Jurkat, Clone E6-1 (cell line): ENCODE results near the gene SSUH2.
"Not testable (repeated sequence)": the region's sequence is repeated elsewhere in the genome, so short reads cannot be mapped to it uniquely, and the experiment has no call there.

Source experiments
- DNase-seq: peaks from one replicate; pipeline ENCODE4 v3.0.0-alpha.2; 2011; ENCODE audit warnings: low read depth, low spot score
- H3K4me3 ChIP-seq: 2 replicates; pipeline ENCODE4 v1.5.1; 2011; ENCODE audit warnings: mild to moderate bottlenecking, low read length, control low read depth, moderate library complexity

The SSUH2 gene

GRCh38 chr3:8596321-8597218 is 48.0 kb downstream of the SSUH2 start:
- no peak overlapping the region for H3K4me3 ChIP-seq
- DNase-seq, result no peak

DNA sequence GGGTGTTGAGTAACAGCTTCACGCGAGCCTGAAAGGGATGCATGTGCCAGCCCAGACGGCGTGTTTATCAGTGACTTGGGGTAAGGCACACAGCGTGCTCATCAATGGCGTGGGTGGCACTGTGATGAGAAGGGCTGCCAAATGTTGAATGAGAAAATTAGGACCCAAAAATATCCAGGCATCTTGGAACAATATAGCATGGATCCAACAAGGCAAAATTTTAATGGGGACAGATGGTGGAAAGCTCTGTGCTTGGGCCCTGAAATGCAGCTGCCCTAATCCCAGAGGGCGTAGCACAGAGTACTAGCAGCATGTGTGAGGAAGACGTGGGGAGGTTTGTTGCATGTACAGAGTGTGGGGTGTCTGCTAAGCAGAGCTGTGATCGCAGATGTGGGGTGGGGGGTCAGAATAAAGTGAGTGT is 48.9 kb downstream of the SSUH2 start:
- no peak for DNase-seq
- H3K4me3 ChIP-seq, result no peak overlapping the region

DNA sequence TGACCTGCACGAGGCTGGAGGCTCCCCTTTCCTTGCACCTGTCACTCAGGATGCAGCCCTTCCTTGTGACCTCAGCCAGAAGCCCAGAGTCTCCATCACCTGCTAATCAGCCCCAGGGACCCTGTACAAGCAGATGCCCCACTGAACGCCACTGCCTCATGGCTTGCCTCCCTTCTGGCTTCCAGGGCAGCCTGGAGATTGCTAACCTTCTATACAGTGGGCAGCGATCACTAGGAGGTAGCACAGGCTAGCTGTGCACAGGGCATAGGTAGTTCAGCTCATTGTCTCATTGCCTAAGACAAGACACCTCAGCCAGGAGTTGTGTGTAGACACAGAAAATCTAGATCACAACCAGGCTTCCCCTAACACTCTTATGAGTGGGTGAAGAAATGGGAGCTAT is 49.3 kb downstream of the SSUH2 start:
- DNase-seq, result no peak
- no peak overlapping the region for H3K4me3 ChIP-seq

GRCh38 chr3:8593021-8593827 is 51.4 kb downstream of the SSUH2 start:
- no peak overlapping the region for H3K4me3 ChIP-seq
- no peak for DNase-seq

- H3K4me3 ChIP-seq, result no peak overlapping the region
- DNase-seq, result no peak
These were observed 54.6 kb downstream of the SSUH2 start for GRCh38 chr3:8589880-8590556.

DNA sequence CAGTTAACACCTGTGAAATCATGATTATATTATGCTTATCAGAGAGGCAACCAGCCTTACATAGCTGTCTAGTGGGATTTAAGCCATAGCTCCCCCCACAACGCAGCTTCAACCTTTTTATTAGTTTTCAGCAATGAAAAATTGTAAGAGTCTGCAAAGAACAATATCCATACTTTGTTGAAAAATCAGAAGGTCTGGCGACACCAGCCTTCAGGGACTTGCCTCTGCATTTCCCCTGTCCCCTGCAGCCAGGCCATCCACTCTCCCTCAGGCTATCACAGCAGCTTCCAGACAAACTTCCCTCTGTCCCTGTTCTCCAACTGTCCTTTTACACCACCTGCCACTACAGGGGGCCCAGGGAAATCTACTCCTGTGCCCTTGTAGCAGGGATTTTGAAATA is 59.9 kb downstream of the SSUH2 start:
- no peak overlapping the region for H3K4me3 ChIP-seq
- no peak for DNase-seq

DNA sequence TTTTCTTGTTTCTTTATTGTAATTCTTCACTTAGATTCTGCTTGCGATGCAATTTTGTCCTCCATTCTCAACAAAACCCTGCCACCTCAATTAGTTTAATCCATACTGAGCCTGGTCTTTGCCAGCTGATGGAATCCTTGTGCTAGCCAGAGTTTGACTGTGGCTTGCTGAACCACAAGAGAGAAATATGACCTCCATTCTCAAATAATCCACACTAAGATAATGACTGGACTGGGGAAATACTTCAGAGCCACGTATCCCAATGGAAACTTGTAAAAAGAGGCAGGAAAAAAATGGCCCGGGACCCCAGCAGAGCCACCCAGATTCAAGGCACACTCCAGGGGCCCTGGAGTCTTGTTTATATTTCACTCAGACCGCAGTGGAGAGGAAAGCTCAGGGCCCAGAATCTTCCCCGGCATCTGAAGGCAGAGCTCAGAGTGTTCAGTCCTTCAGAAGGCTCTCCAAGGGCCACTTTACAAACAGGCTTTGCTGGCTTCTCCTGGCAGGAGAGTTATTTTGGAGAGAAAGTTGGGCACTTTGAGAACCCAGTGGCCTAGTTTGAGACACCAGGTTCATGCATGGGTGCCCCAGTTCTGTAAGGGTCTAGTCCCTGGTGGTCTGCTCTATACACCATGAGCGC is 62.7 kb downstream of the SSUH2 start:
- DNase-seq, result no peak
- no peak overlapping the region for H3K4me3 ChIP-seq

DNA sequence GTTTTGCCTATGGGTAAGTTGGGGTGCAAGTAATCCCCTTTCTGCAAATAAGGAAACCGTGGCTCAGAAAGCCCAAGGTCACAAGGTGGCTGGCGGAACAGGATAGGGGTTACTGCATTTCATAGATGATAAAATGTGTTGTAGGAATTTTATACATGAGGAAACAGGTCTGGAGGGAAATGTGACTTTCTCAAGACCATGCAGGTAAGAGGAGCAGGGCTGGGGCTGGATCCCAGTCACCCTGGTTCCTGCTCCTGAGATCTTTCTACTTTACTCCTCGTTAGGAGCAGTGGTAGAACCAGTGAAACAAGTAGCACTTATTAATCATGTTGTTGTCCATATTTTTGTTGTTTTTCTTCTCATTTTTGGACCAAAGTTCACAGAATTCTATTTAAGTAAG is 63.2 kb downstream of the SSUH2 start:
- no peak for DNase-seq
- no peak overlapping the region for H3K4me3 ChIP-seq

DNA sequence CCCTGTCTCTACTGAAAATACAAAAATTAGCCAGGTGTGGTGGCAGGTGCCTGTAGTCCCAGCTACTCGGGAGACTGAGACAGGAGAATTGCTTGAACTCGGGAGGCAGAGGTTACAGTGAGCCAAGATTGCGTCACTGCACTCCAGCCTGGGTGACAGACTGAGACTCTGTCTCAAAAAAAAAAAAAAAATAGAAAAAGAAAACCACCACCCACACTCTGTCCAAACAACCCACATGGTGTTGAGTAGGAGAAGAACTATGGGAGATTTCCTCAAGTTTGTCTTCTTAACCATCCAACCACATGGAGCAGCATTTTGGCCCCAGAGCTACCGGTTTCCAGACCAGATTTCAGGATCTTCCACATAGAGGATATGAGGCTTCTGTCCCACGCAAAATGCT is 64.2 kb downstream of the SSUH2 start:
- not testable (repeated sequence) for DNase-seq, H3K4me3 ChIP-seq

GRCh38 chr3:8579943-8580342 is 64.7 kb downstream of the SSUH2 start:
- DNase-seq, result no peak
- no peak overlapping the region for H3K4me3 ChIP-seq

DNA sequence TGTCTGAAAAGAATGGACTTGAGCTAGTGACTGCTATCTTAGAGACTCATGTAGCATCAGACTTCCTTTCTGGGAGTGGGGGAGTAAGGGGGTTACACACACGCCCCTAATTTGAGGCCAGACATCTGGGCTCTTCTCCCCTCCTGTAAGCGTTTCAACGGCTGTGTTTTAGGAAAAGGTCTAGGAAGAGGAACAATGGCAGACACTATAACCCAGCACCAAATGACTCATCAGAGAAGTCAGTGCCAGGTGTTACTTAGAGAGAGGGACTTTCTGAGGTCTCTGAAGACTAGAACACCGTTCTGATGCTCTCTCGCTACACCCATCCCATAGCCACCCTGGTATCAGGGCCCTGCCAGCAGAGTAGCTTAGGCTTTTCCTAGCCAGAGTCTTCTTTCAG is 65.5 kb downstream of the SSUH2 start:
- DNase-seq, result no peak
- H3K4me3 ChIP-seq, result no peak overlapping the region

DNA sequence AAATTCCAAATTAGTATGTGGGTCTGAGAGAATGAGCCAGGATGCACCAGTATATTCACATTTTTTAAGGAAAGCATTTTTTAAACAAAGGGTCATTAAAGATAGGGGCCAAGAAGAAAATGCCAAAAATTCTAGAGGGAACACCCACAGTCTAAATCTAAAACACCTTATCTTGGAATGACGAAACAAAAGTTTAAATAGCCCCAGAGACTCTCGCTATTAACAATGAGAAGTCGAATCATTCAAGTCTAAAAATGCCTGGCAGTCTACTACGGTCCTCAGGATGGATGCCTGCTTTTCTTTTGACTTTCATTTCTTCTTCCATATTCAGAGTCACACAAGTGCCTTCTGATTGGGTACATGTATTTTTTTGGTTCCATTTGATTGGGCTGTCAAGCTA is 66.3 kb downstream of the SSUH2 start:
- no peak overlapping the region for H3K4me3 ChIP-seq
- no peak for DNase-seq

- no peak for DNase-seq
- no peak overlapping the region for H3K4me3 ChIP-seq
These were observed 67.6 kb downstream of the SSUH2 start for GRCh38 chr3:8576841-8577571.

GRCh38 chr3:8576436-8576835 is 68.2 kb downstream of the SSUH2 start:
- no peak overlapping the region for H3K4me3 ChIP-seq
- DNase-seq, result no peak

GRCh38 chr3:8575364-8576104 is 69.1 kb downstream of the SSUH2 start:
- no peak for DNase-seq

DNA sequence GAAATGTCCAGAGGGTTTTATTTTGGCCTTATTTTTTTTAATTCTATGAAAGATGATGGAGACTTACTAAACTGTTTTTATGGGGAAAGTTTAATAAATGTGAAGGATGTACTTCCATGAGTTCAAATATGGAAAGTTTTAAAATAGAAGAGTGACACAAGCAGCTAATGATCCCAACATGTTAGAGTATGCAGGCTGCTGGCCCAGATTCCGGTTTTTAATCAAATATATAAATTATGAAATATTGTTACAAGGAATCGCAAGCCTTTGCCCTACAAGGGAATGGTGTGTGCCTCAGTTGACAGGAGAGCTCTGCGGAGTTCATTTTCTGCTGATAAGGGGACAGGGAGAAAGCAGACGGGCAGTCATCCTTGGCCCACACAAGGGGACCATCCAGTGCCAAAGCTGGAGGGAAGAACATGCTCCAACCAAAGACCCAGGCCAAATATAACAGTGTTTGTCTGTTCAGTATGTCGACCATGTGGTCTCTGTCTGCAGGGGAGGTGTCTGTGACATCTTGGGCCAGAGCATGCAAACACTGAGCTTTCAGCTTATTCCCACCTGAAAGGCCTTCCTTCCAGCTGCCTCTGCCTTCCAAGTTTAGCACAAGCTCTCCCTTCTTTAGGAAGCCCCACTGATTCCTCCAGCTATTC is 69.8 kb downstream of the SSUH2 start:
- DNase-seq, result no peak
- H3K4me3 ChIP-seq, result no peak overlapping the region

More at GRCh38 chr3:8575364-8576104, 69.1 kb downstream of the SSUH2 start:
- no peak overlapping the region for H3K4me3 ChIP-seq

DNA sequence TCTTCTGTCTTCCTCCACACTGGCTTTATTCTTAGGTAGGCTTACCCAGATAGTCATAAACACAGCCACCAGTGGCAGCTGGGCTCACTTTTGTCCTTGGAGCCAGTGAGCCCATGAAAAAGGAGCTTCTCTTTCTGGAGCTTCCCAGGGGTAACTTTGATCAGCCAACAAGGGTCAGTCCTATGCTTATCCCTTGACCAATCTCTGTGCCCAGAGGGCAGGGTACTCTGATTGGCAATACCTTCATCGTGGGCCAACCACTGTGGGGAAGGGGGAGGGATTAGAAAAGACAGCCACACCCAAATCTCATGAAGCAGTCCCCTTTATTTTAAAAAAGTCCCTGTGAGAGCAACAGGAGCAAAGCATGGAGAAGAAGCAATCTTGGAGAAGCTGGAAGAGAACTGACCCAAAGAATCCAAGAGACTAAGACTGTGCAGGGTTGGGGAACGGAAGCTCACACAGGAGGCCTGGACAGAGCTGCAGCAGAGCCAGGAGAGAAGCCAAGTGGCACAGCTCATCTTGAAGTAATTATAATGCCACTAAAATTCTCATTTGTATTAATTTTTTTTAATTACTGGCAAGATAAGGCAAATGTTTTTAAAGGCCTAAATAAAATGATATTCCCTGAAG is 70.4 kb downstream of the SSUH2 start:
- H3K4me3 ChIP-seq, result no peak overlapping the region
- no peak for DNase-seq
